GM12878 (cell line): ENCODE results near the gene NCLN. TPM values are rescaled to one million over a fixed set of nuclear protein-coding genes. Genes with fewer than 3 reads are reported as not detected.

Experiments
- ATAC-seq: fragments of 200-7000 bp; cut with Tn5 transposase; 3 replicates; pipeline ENCODE4 v1.9.1; 2020; ENCODE audit warnings: mild to moderate bottlenecking, moderate library complexity
- BruUV-seq: library from RNA; stranded (reverse); fragments of 400-500 nt; replicated peaks from 2 replicates; lab custom pipeline; 2021; lab: Mats Ljungman, UMichigan
- CTCF ChIA-PET: fragments of 300-600 bp; sonication (Branson Sonifier 250); formaldehyde crosslinking; extraction: SDS; loops from one replicate; lab custom pipeline; 2021; ENCODE audit warnings: inconsistent platforms; lab: Yijun Ruan, JAX
- POLR2A ChIA-PET: fragments of 350-600 bp; formaldehyde crosslinking; extraction: SDS; loops from one replicate; lab custom pipeline; 2021; ENCODE audit warnings: inconsistent platforms; lab: Charles Lee
- RAD21 ChIA-PET: fragments of 300-600 bp; sonication (Branson Sonifier 250); formaldehyde crosslinking; loops from one replicate; lab custom pipeline; 2023; ENCODE audit warnings: antibody characterized with exemption; ENCODE audit not compliant: unreplicated experiment; lab: Charles Lee
- SMC1A ChIA-PET: fragments of 300-600 bp; sonication (Branson Sonifier 250); formaldehyde crosslinking; loops from one replicate; lab custom pipeline; 2023; ENCODE audit not compliant: unreplicated experiment, uncharacterized antibody; lab: Charles Lee
- DNase-seq: peaks from one replicate; pipeline ENCODE4 v3.0.0-alpha.2; 2011; ENCODE audit warnings: low read depth, low spot score
- FAIRE-seq: peaks from 3 replicates; lab custom pipeline; 2011; peaks lifted over from hg19 to GRCh38; lab: Jason Lieb, UNC
- H2AFZ ChIP-seq: 2 replicates; pipeline ENCODE4 v1.6.0; 2011; ENCODE audit warnings: low read depth, low read length, control low read depth; ENCODE audit not compliant: control insufficient read depth
- H3K27ac ChIP-seq: 2 replicates; pipeline ENCODE4 v1.5.1; 2011; ENCODE audit warnings: control low read depth; ENCODE audit not compliant: control insufficient read depth, insufficient read depth
- H3K27me3 ChIP-seq, 2 experiments: replicated peaks in 1 of 2; 2 replicates each; pipeline versions ENCODE4 v1.6.0 to v1.6.1; 2011; ENCODE audit warnings: low read length in 1 of 2; ENCODE audit not compliant: control insufficient read depth in 2 of 2, insufficient read depth in 2 of 2
- H3K36me3 ChIP-seq, 2 experiments: 2 replicates each; pipeline ENCODE4 v1.5.1; 2011; ENCODE audit warnings: low read length in 1 of 2; ENCODE audit not compliant: control insufficient read depth in 2 of 2, insufficient read depth in 2 of 2
- H3K4me1 ChIP-seq: 2 replicates; pipeline ENCODE4 v1.6.1; 2011; ENCODE audit warnings: mild to moderate bottlenecking, low read length, moderate library complexity, mixed read lengths; ENCODE audit not compliant: control insufficient read depth, insufficient read depth
- H3K4me2 ChIP-seq: 2 replicates; pipeline ENCODE4 v1.6.0; 2011; ENCODE audit warnings: control low read depth; ENCODE audit not compliant: control insufficient read depth, insufficient read depth
- H3K4me3 ChIP-seq: fragments of 200-600 bp; sonication (generic); 2 replicates; pipeline ENCODE4 v1.5.1; 2016
- H3K79me2 ChIP-seq: 2 replicates; pipeline ENCODE4 v1.6.0; 2011; ENCODE audit warnings: low read length; ENCODE audit not compliant: control insufficient read depth, insufficient read depth
- H3K9ac ChIP-seq: 2 replicates; pipeline ENCODE4 v1.8.0; 2011; ENCODE audit warnings: low read length, control low read depth, mixed read lengths; ENCODE audit not compliant: control insufficient read depth, insufficient read depth
- H3K9me3 ChIP-seq: replicated peaks from 3 replicates; pipeline ENCODE4 v1.5.1; 2011; ENCODE audit warnings: mild to moderate bottlenecking, low read length; ENCODE audit not compliant: control insufficient read depth, insufficient read depth
- H4K20me1 ChIP-seq: 2 replicates; pipeline ENCODE4 v1.6.0; 2011; ENCODE audit not compliant: control insufficient read depth, insufficient read depth
- ATF3 ChIP-seq: IDR thresholded peaks from 2 replicates; pipeline ENCODE4 v1.6.1; 2011; ENCODE audit warnings: low read depth, mild to moderate bottlenecking, low read length, moderate library complexity, borderline replicate concordance; ENCODE audit errors: extremely low read depth
- BMI1 ChIP-seq: fragments of 450-650 bp; IDR thresholded peaks from 2 replicates; pipeline ENCODE4 v1.6.1; 2016; ENCODE audit warnings: mild to moderate bottlenecking, moderate library complexity, borderline replicate concordance
- CBX3 ChIP-seq: fragments of 200-600 bp; sonication (generic); IDR thresholded peaks from 2 replicates; pipeline ENCODE4 v1.6.1; 2016; ENCODE audit warnings: low read depth, borderline replicate concordance
- CEBPZ ChIP-seq: fragments of 150-350 bp; IDR thresholded peaks from 2 replicates; pipeline ENCODE4 v1.6.1; 2016; ENCODE audit warnings: low read depth, low read length
- FOS ChIP-seq: IDR thresholded peaks from 3 replicates; pipeline ENCODE4 v1.6.1; 2011; ENCODE audit warnings: borderline replicate concordance; ENCODE audit not compliant: insufficient read length; ENCODE audit errors: extremely low read depth
- HCFC1 ChIP-seq: fragments of 150-350 bp; IDR thresholded peaks from 2 replicates; pipeline ENCODE4 v1.6.1; 2014; ENCODE audit warnings: low read length
- IKZF2 ChIP-seq, 2 experiments: fragments of 450-650 bp; IDR thresholded peaks; 2 replicates each; pipeline ENCODE4 v1.6.1; 2017; ENCODE audit warnings: mild to moderate bottlenecking in 2 of 2, moderate library complexity in 2 of 2
- MTA2 ChIP-seq: fragments of 450-650 bp; IDR thresholded peaks from 2 replicates; pipeline ENCODE4 v1.6.1; 2016; ENCODE audit warnings: low read depth, mild to moderate bottlenecking, moderate library complexity
- MTA3 ChIP-seq: IDR thresholded peaks from 2 replicates; pipeline ENCODE4 v1.6.1; 2012; ENCODE audit warnings: low read length, inconsistent platforms, borderline replicate concordance
- NBN ChIP-seq: fragments of 450-650 bp; IDR thresholded peaks from 2 replicates; pipeline ENCODE4 v1.6.1; 2016
- NFXL1 ChIP-seq: fragments of 450-650 bp; IDR thresholded peaks from 2 replicates; pipeline ENCODE4 v1.6.1; 2017; ENCODE audit warnings: antibody characterized with exemption, mild to moderate bottlenecking, borderline replicate concordance
- NR2F1 ChIP-seq: fragments of 450-650 bp; conservative IDR thresholded peaks from 2 replicates; pipeline ENCODE4 v1.6.1; 2017; ENCODE audit warnings: mild to moderate bottlenecking
- SMC3 ChIP-seq: IDR thresholded peaks from 2 replicates; pipeline ENCODE4 v1.6.1; 2011; ENCODE audit warnings: low read length, improper control_type of control experiment, borderline replicate concordance
- SREBF2 ChIP-seq: IDR thresholded peaks from 2 replicates; pipeline ENCODE4 v1.6.1; 2012; ENCODE audit warnings: mild to moderate bottlenecking, low read length
- SUPT20H ChIP-seq: IDR thresholded peaks from 2 replicates; pipeline ENCODE4 v1.6.1; 2011; ENCODE audit warnings: low read depth, mild to moderate bottlenecking, low read length, moderate library complexity, borderline replicate concordance; ENCODE audit not compliant: control insufficient read depth
- SUZ12 ChIP-seq: fragments of 200-600 bp; sonication (generic); IDR thresholded peaks from one replicate; pipeline ENCODE4 v1.6.1; 2018; ENCODE audit warnings: antibody characterized with exemption, mild to moderate bottlenecking; ENCODE audit not compliant: unreplicated experiment
- ZZZ3 ChIP-seq: IDR thresholded peaks from 2 replicates; pipeline ENCODE4 v1.6.1; 2011; ENCODE audit warnings: low read depth; ENCODE audit not compliant: control insufficient read depth, insufficient read length
- WGBS: methylation state at CpG from one replicate; pipeline ENCODE4 v1.1.6; 2016; ENCODE audit warnings: low lambda C conversion rate; ENCODE audit not compliant: insufficient replicate concordance, insufficient coverage; ENCODE audit errors: missing lambda C conversion rate; 5-methylcytosine and 5-hydroxymethylcytosine counted together
- in situ Hi-C: fragments of 300-500 bp; cut with MboI; formaldehyde crosslinking; loops from 9 replicates; pipeline ENCODE4 v1.14.3; 2018; ENCODE audit warnings: mixed read lengths
- intact Hi-C: fragments of 100-400 bp; cut with micrococcal nuclease; formaldehyde crosslinking; loops from one replicate; pipeline ENCODE4 v1.14.2; 2022; ENCODE audit not compliant: unreplicated experiment
- polyA plus RNA-seq, 11 experiments: library from polyadenylated mRNA; depleted of rRNA in 4 of 11; unstranded in 6 of 11; stranded (reverse) in 5 of 11; fragments of >200 nt; fragmentation: Nextera tagmentation in 4 of 11; fragmentation: Illumina TruSeq in 1 of 11; extraction: Ambion mirVana in 4 of 11; extraction: Trizol in 1 of 11; gene quantifications; 1 replicate in 1 of 11; 2 replicates in 10 of 11; pipeline versions ENCODE4 v1.2.1 to v1.2.3, GENCODE V29; 2011 to 2016; ENCODE audit warnings: inconsistent platforms in 2 of 11, missing spikeins in 2 of 11, low read depth in 1 of 11
- total RNA-seq, 4 experiments: library from RNA; depleted of rRNA in 3 of 4; stranded (reverse); fragments of >200 nt in 3 of 4; fragmentation: Illumina TruSeq in 1 of 4; extraction: Trizol in 1 of 4; gene quantifications; 2 replicates each; pipeline versions ENCODE4 v1.2.1 to v1.2.3, GENCODE V29; 2013 to 2021

The NCLN gene
- total and polyA plus RNA-seq, 10 of the 15 experiments (the other 5 are each of a cell fraction or from before 2014, with no cell fraction given): 2.2 to 79.1 (median 36.0) TPM

GRCh38 chr19:3192228-3192635 lies 6.5 kb downstream of the NCLN start:
- Histone ChIP-seq H2AFZ (no peak overlapping the region), H3K4me1 (peaks cover 6% of the 10 kb centered on the region), H3K9me3 (no peaks in the 10 kb centered on the region), H3K9ac (no peak overlapping the region), H3K4me2 (no peak overlapping the region), H3K27ac (no peak overlapping the region), H3K4me3 (no peak overlapping the region), H3K27me3 (no peaks in the 10 kb centered on the region), H4K20me1 (no peaks in the 10 kb centered on the region), H3K79me2 (peaks cover 36% of the 10 kb centered on the region), H3K36me3 (peaks cover 5 to 6% of the 10 kb centered on the region in 2 experiments; a peak in 3 of 4 replicates)
- intact Hi-C loops: no loop called here
- in situ Hi-C loops: no loop called here
- ChIA-PET SMC1A (no interaction called here), CTCF (no interaction called here), POLR2A (no interaction called here), RAD21 (no interaction called here)
- no peak for DNase-seq
- ATAC-seq: no peak
- 98% methylated on average over 32 of the region's 32 CpGs for WGBS
- TF ChIP-seq NBN: no peak
- no peak for TF ChIP-seq MTA3
- TF ChIP-seq SMC3: no peak
- TF ChIP-seq SUPT20H: no peak
- no peak for TF ChIP-seq CBX3
- no peak for TF ChIP-seq SREBF2
- no peak for TF ChIP-seq ZZZ3
- TF ChIP-seq BMI1: no peak
- no peak for TF ChIP-seq NFXL1
- BruUV-seq: no TSS peak
- FAIRE-seq: no peak

- in situ Hi-C loops (no loop called here), intact Hi-C loops (no loop called here)
- Histone ChIP-seq H3K9ac (no peak overlapping the region), H3K9me3 (no peaks in the 10 kb centered on the region), H2AFZ (no peak overlapping the region), H4K20me1 (no peaks in the 10 kb centered on the region), H3K4me3 (no peak overlapping the region), H3K4me1 (peaks cover under 1% of the 10 kb centered on the region), H3K36me3 (peaks cover 5 to 6% of the 10 kb centered on the region in 2 experiments; a peak in 3 of 4 replicates), H3K27ac (no peak overlapping the region), H3K79me2 (peaks cover 31% of the 10 kb centered on the region), H3K27me3 (no peaks in the 10 kb centered on the region), H3K4me2 (no peak overlapping the region)
- ATAC-seq (no peak), DNase-seq (no peak), FAIRE-seq (no peak)
- 98% methylated on average over 13 of the region's 14 CpGs for WGBS
- POLR2A ChIA-PET: no interaction called here
- RAD21 ChIA-PET: no interaction called here
- SMC1A ChIA-PET: no interaction called here
- CTCF ChIA-PET: no interaction called here
- BruUV-seq: no TSS peak
- TF ChIP-seq ATF3: no peak
- no peak for TF ChIP-seq IKZF2 (IDR thresholded peaks at IDR 0.05)
- TF ChIP-seq NR2F1: no peak
- TF ChIP-seq CEBPZ: no peak
- no peak for TF ChIP-seq FOS
- no peak for TF ChIP-seq HCFC1
- no peak for TF ChIP-seq SUZ12
- no peak for TF ChIP-seq MTA2
Observed at GRCh38 chr19:3192684-3193083, 7.0 kb downstream of the NCLN start.
